ENCODE measurements around the gene PSMB7.

- no peak for TF ChIP-seq ZFP36 (IDR thresholded peaks at IDR 0.05; ENCODE audit: borderline replicate concordance, low read depth, low read length, partially characterized antibody)
- no peak for TF ChIP-seq SRY (CRISPR knock-in tag; IDR thresholded peaks at IDR 0.05)
- peak; percentile 82 for TF ChIP-seq CTCF (CRISPR knock-in tag; IDR thresholded peaks at IDR 0.05)
Observed at GRCh38 chr9:124320062-124320973, 94.9 kb downstream of the PSMB7 start.
